Tibial artery (tissue), 4 donors: ENCODE data around the gene ZNF219.

ENCODE experiments used
- DNase-seq, 2 donors: peaks; one replicate each; pipeline ENCODE4 v3.0.0-alpha.2; 2019
- H3K27ac ChIP-seq, 2 donors: fragments of 200-600 bp; sonication (generic) in 1 of 2; 1 replicate in 1 of 2; 2 replicates in 1 of 2; pipeline ENCODE4 v1.5.1; 2018 to 2019; ENCODE audit warnings: mild to moderate bottlenecking in 1 of 2
- H3K27me3 ChIP-seq, 2 donors: fragments of 200-600 bp; sonication (generic) in 1 of 2; one replicate each; pipeline versions ENCODE4 v1.5.1 to v1.6.0; 2016 to 2019
- H3K36me3 ChIP-seq, 3 donors: fragments of 200-600 bp; sonication (generic) in 2 of 3; one replicate each; pipeline ENCODE4 v1.5.1; 2016 to 2019; ENCODE audit warnings: mild to moderate bottlenecking in 2 of 3
- H3K4me1 ChIP-seq, 4 donors: fragments of 200-600 bp; sonication (generic) in 2 of 4; 1 replicate in 3 of 4; 2 replicates in 1 of 4; pipeline ENCODE4 v1.5.1; 2016 to 2019
- H3K4me3 ChIP-seq, 2 donors: fragments of 200-600 bp; sonication (generic) in 1 of 2; 1 replicate in 1 of 2; 2 replicates in 1 of 2; pipeline ENCODE4 v1.5.1; 2018 to 2019; ENCODE audit warnings: mild to moderate bottlenecking in 2 of 2
- H3K9me3 ChIP-seq, 3 donors: fragments of 200-600 bp; sonication (generic) in 1 of 3; one replicate each; pipeline ENCODE4 v1.5.1; 2016 to 2019
- CTCF ChIP-seq, 2 experiments: fragments of 200-600 bp in 1 of 2; fragments of 450-650 bp in 1 of 2; IDR thresholded peaks; one replicate each; pipeline ENCODE4 v1.5.1; 2017 to 2019; ENCODE audit warnings: antibody characterized with exemption in 2 of 2, mild to moderate bottlenecking in 1 of 2, moderate library complexity in 1 of 2
- intact Hi-C: fragments of 100-400 bp; cut with DNase I; formaldehyde crosslinking; loops from one replicate; pipeline ENCODE4 v1.15.0; 2023; ENCODE audit warnings: low total_unique reads

Gene ZNF219

GRCh38 chr14:21123429-21123828, 25.0 kb upstream of the ZNF219 start:
- no peak for DNase-seq
- H3K27me3 ChIP-seq: no peaks in the 10 kb centered on the region
- H3K36me3 ChIP-seq: no peaks in the 10 kb centered on the region
- no peak for TF ChIP-seq CTCF (IDR thresholded peaks at IDR 0.05)
- no peak overlapping the region for H3K4me3 ChIP-seq
- intact Hi-C loops: no loop called here
- H3K4me1 ChIP-seq: no peaks in the 10 kb centered on the region
- H3K9me3 ChIP-seq: no peaks in the 10 kb centered on the region
- H3K27ac ChIP-seq: no peak overlapping the region

- no peak for DNase-seq
- intact Hi-C loops: no loop called here
- Histone ChIP-seq H3K27ac (no peak overlapping the region), H3K36me3 (no peaks in the 10 kb centered on the region), H3K27me3 (no peaks in the 10 kb centered on the region), H3K4me1 (no peaks in the 10 kb centered on the region), H3K4me3 (no peak overlapping the region), H3K9me3 (no peaks in the 10 kb centered on the region)
- TF ChIP-seq CTCF (IDR thresholded peaks at IDR 0.05): no peak
Measured at GRCh38 chr14:21121122-21121521, 22.7 kb upstream of the ZNF219 start.

GRCh38 chr14:21120686-21121085, 22.2 kb upstream of the ZNF219 start:
- no peak overlapping the region for H3K27ac ChIP-seq
- no peak for TF ChIP-seq CTCF (IDR thresholded peaks at IDR 0.05)
- H3K4me3 ChIP-seq: no peak overlapping the region
- no peaks in the 10 kb centered on the region for H3K36me3 ChIP-seq
- no peaks in the 10 kb centered on the region for H3K4me1 ChIP-seq
- DNase-seq: no peak
- intact Hi-C loops: no loop called here
- no peaks in the 10 kb centered on the region for H3K9me3 ChIP-seq
- no peaks in the 10 kb centered on the region for H3K27me3 ChIP-seq

GRCh38 chr14:21118933-21119332, 20.5 kb upstream of the ZNF219 start:
- no peak for DNase-seq
- TF ChIP-seq CTCF (IDR thresholded peaks at IDR 0.05): no peak
- H3K27me3 ChIP-seq: no peaks in the 10 kb centered on the region
- H3K4me1 ChIP-seq: no peaks in the 10 kb centered on the region
- no peaks in the 10 kb centered on the region for H3K36me3 ChIP-seq
- H3K9me3 ChIP-seq: no peaks in the 10 kb centered on the region
- no peak overlapping the region for H3K27ac ChIP-seq
- intact Hi-C loops: no loop called here
- H3K4me3 ChIP-seq: no peak overlapping the region

GRCh38 chr14:21113369-21113768, 14.9 kb upstream of the ZNF219 start:
- Histone ChIP-seq H3K9me3 (no peaks in the 10 kb centered on the region), H3K4me1 (no peaks in the 10 kb centered on the region), H3K4me3 (no peak overlapping the region), H3K27ac (no peak overlapping the region), H3K27me3 (no peaks in the 10 kb centered on the region), H3K36me3 (no peaks in the 10 kb centered on the region)
- intact Hi-C loops: no loop called here
- no peak for DNase-seq
- TF ChIP-seq CTCF (IDR thresholded peaks at IDR 0.05): no peak

- intact Hi-C loops: no loop called here
- H3K4me1 ChIP-seq: peaks cover 0 to 2% (median 2%) of the 10 kb centered on the region in 4 donors
- DNase-seq: no peak
- H3K27me3 ChIP-seq: no peaks in the 10 kb centered on the region
- no peak for TF ChIP-seq CTCF (IDR thresholded peaks at IDR 0.05)
- H3K9me3 ChIP-seq: no peaks in the 10 kb centered on the region
- H3K36me3 ChIP-seq: no peaks in the 10 kb centered on the region
- H3K27ac ChIP-seq: no peak overlapping the region
- H3K4me3 ChIP-seq: no peak overlapping the region
Measured at GRCh38 chr14:21112255-21112654, 13.8 kb upstream of the ZNF219 start.
